ENCODE measurements around the gene ESYT2.

- TF ChIP-seq EZH2 (IDR thresholded peaks at IDR 0.05; ENCODE audit: low read length): no peak
- TF ChIP-seq CTCF (optimal IDR thresholded peaks at IDR 0.05 in 1 of 3, IDR thresholded peaks at IDR 0.05 in 1 of 3, conservative IDR thresholded peaks at IDR 0.05 in 1 of 3; ENCODE audit: extremely low read depth in 1 of 3, insufficient read depth in 2 of 3, low read length in 3 of 3): no peak
Observed at GRCh38 chr7:158795272-158795671, 34.0 kb downstream of the ESYT2 start.
